ENCODE data around the gene CRKL.
"Not testable (repeated sequence)": the region's sequence is repeated elsewhere in the genome, so short reads cannot be mapped to it uniquely, and the experiment has no call there.

Gene CRKL

GRCh38 chr22:20937794-20938671, 20.8 kb downstream of the CRKL start:
- no peak overlapping the region for H3K27ac ChIP-seq (ENCODE audit: low read length)
- H3K79me2 ChIP-seq (ENCODE audit: low read length), result peaks cover 100% of the 10 kb centered on the region
- TF ChIP-seq CTCF (IDR thresholded peaks at IDR 0.05; ENCODE audit: low read depth, low read length), result no peak
- TF ChIP-seq EZH2phosphoT487 (IDR thresholded peaks at IDR 0.05; ENCODE audit: low read depth), result no peak
- no peak overlapping the region for H2AFZ ChIP-seq (ENCODE audit: low read depth, low read length)
- H3K9ac ChIP-seq (ENCODE audit: low read length), result no peak overlapping the region
- peaks cover 95% of the 10 kb centered on the region for H4K20me1 ChIP-seq (ENCODE audit: insufficient read depth, low read length)
- H3K36me3 ChIP-seq (replicated peaks; ENCODE audit: low read depth, low read length), result peaks cover 48% of the 10 kb centered on the region
- H3K4me1 ChIP-seq (ENCODE audit: low read length), result peaks cover 24% of the 10 kb centered on the region
- H3K4me3 ChIP-seq (ENCODE audit: low read length), result no peak overlapping the region
- H3K27me3 ChIP-seq (ENCODE audit: low read depth, low read length), result no peaks in the 10 kb centered on the region
- no peaks in the 10 kb centered on the region for H3K9me3 ChIP-seq (ENCODE audit: insufficient read depth, low read length)
- H3K4me2 ChIP-seq (ENCODE audit: low read length), result peak overlapping the region; percentile 10; the same call in 1 of the 2 replicates

GRCh38 chr22:20939457-20940185, 22.4 kb downstream of the CRKL start:
- H3K4me1 ChIP-seq (ENCODE audit: low read length), result peaks cover 24% of the 10 kb centered on the region
- H4K20me1 ChIP-seq (ENCODE audit: insufficient read depth, low read length), result peaks cover 94% of the 10 kb centered on the region
- H3K4me3 ChIP-seq (ENCODE audit: low read length); H3K4me2 ChIP-seq (ENCODE audit: low read length); H3K9me3 ChIP-seq (ENCODE audit: insufficient read depth, low read length); H2AFZ ChIP-seq (ENCODE audit: low read depth, low read length); H3K9ac ChIP-seq (ENCODE audit: low read length); H3K27ac ChIP-seq (ENCODE audit: low read length); H3K27me3 ChIP-seq (ENCODE audit: low read depth, low read length): not testable (repeated sequence)
- peaks cover 44% of the 10 kb centered on the region for H3K36me3 ChIP-seq (replicated peaks; ENCODE audit: low read depth, low read length)
- H3K79me2 ChIP-seq (ENCODE audit: low read length), result peaks cover 100% of the 10 kb centered on the region

GRCh38 chr22:20940186-20940651, 23.0 kb downstream of the CRKL start:
- peaks cover 44% of the 10 kb centered on the region for H3K36me3 ChIP-seq (replicated peaks; ENCODE audit: low read depth, low read length)
- no peaks in the 10 kb centered on the region for H3K9me3 ChIP-seq (ENCODE audit: insufficient read depth, low read length)
- H3K4me3 ChIP-seq (ENCODE audit: low read length), result no peak overlapping the region

GRCh38 chr22:20940904-20941385, 23.7 kb downstream of the CRKL start:
- peaks cover 42% of the 10 kb centered on the region for H3K36me3 ChIP-seq (replicated peaks; ENCODE audit: low read depth, low read length)

More at GRCh38 chr22:20940186-20940651, 23.0 kb downstream of the CRKL start:
- H3K4me1 ChIP-seq (ENCODE audit: low read length), result peaks cover 24% of the 10 kb centered on the region
- H2AFZ ChIP-seq (ENCODE audit: low read depth, low read length), result no peak overlapping the region
- H3K27me3 ChIP-seq (ENCODE audit: low read depth, low read length), result no peaks in the 10 kb centered on the region
- H3K27ac ChIP-seq (ENCODE audit: low read length), result no peak overlapping the region
- no peak for TF ChIP-seq CTCF (IDR thresholded peaks at IDR 0.05; ENCODE audit: low read depth, low read length)
- no peak for TF ChIP-seq EZH2phosphoT487 (IDR thresholded peaks at IDR 0.05; ENCODE audit: low read depth)
- peaks cover 96% of the 10 kb centered on the region for H4K20me1 ChIP-seq (ENCODE audit: insufficient read depth, low read length)
- H3K9ac ChIP-seq (ENCODE audit: low read length), result no peak overlapping the region
- no peak overlapping the region for H3K4me2 ChIP-seq (ENCODE audit: low read length)
- H3K79me2 ChIP-seq (ENCODE audit: low read length), result peaks cover 100% of the 10 kb centered on the region

GRCh38 chr22:20942203-20942902, 25.1 kb downstream of the CRKL start:
- Histone ChIP-seq H3K36me3 (replicated peaks; ENCODE audit: low read depth, low read length) (peaks cover 31% of the 10 kb centered on the region), H3K79me2 (ENCODE audit: low read length) (peaks cover 100% of the 10 kb centered on the region), H4K20me1 (ENCODE audit: insufficient read depth, low read length) (peaks cover 96% of the 10 kb centered on the region), H3K4me1 (ENCODE audit: low read length) (peaks cover 15% of the 10 kb centered on the region)
- not testable (repeated sequence) for H3K4me3 ChIP-seq (ENCODE audit: low read length); H3K9ac ChIP-seq (ENCODE audit: low read length); H3K27ac ChIP-seq (ENCODE audit: low read length); H3K27me3 ChIP-seq (ENCODE audit: low read depth, low read length); H3K9me3 ChIP-seq (ENCODE audit: insufficient read depth, low read length); H2AFZ ChIP-seq (ENCODE audit: low read depth, low read length); H3K4me2 ChIP-seq (ENCODE audit: low read length)

More at GRCh38 chr22:20940904-20941385, 23.7 kb downstream of the CRKL start:
- no peak overlapping the region for H2AFZ ChIP-seq (ENCODE audit: low read depth, low read length)
- no peak overlapping the region for H3K4me3 ChIP-seq (ENCODE audit: low read length)
- no peaks in the 10 kb centered on the region for H3K9me3 ChIP-seq (ENCODE audit: insufficient read depth, low read length)
- H3K9ac ChIP-seq (ENCODE audit: low read length), result no peak overlapping the region
- peaks cover 24% of the 10 kb centered on the region for H3K4me1 ChIP-seq (ENCODE audit: low read length)
- peaks cover 96% of the 10 kb centered on the region for H4K20me1 ChIP-seq (ENCODE audit: insufficient read depth, low read length)
- peaks cover 100% of the 10 kb centered on the region for H3K79me2 ChIP-seq (ENCODE audit: low read length)
- H3K27ac ChIP-seq (ENCODE audit: low read length), result no peak overlapping the region
- no peaks in the 10 kb centered on the region for H3K27me3 ChIP-seq (ENCODE audit: low read depth, low read length)
- no peak for TF ChIP-seq EZH2phosphoT487 (IDR thresholded peaks at IDR 0.05; ENCODE audit: low read depth)
- no peak for TF ChIP-seq CTCF (IDR thresholded peaks at IDR 0.05; ENCODE audit: low read depth, low read length)
- no peak overlapping the region for H3K4me2 ChIP-seq (ENCODE audit: low read length)
